HG03196 (cell line): ENCODE data around the gene LONP2.
"Not testable (repeated sequence)": the region's sequence is repeated elsewhere in the genome, so short reads cannot be mapped to it uniquely, and the experiment has no call there.

Source experiments
- ATAC-seq: cut with Tn5 transposase; IDR thresholded peaks from one replicate; pipeline ENCODE4 v1.9.1; 2021; ENCODE audit not compliant: unreplicated experiment

LONP2 gene

GRCh38 chr16:48284772-48285409, 40.8 kb downstream of the LONP2 start:
- no peak for ATAC-seq

DNA sequence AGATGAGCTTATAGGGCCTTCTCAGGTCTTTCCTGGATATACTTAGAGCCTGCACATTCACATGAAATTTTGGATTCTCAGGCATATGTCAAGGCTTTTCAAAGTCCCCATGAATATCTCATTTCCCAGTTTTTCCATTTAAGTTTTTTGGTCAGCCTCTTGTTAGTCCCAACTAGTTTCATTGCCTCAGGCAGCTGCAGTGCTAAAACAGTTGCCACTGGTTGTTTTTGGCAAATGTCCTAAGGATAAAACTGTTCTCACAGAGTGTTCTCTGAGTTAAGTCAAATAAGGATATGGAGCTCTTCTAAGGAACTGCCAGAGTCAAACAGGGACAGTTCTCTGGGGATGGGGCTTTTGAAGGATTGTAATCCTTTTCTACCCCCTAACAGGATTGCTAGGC, 43.1 kb downstream of the LONP2 start:
- no peak for ATAC-seq

DNA sequence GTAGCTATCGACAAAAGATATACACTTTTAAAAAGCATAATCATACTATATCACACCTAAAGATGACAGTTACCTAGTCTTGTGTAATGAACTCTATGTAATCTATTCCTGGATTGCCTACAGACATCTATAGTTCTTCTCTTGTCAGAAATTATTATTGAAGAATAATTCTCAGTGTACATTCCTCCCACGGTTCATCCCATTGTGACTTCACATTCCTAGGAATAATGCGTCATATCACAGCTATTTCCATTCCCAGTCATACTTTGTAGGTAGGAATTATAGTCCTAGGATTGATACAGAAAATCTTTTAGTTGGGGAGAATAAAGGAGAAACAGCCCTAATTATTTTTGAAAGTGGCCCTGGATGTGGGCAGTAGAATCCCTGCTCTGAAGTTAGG, 47.2 kb downstream of the LONP2 start:
- ATAC-seq, result no peak

GRCh38 chr16:48291754-48292153, 47.7 kb downstream of the LONP2 start:
- ATAC-seq, result no peak

DNA sequence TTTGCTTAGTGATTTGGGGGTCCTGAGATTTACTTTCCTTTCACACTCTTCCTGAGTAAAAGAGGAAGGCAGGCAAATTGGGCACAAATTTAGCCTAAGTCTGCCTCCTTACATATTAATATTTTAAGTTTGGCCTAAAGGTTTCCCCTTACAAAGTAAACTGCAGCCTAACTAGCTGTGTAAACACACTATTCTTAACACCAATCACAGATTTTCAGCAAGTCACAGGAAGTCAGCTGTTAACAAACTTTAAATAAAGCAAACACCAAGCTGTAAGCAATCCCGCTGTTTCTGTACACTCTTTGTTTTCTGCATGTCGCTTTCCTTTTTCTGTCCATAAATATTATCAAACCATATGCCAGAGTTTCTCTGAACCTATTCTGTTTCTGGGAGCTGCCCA, 48.4 kb downstream of the LONP2 start:
- ATAC-seq, result no peak

DNA sequence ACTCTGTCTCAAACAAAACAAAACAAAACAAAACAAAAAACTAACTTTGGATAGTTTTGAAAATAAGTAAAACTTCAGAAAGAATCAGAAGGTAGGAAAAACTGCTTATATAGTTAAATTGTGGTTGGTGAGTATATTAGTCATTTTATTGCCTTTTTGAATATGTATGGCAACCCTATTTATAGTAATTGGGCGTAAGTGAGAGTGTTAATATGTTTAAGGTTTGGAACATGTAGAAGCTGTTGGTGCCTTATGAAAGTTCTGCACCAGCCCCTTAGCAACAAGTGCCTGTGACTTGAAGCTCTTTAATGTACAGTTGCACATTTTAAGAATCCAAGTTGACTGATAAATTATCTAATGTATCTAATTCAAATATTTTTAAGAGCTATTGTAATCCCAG, 50.6 kb downstream of the LONP2 start:
- ATAC-seq, result no peak

GRCh38 chr16:48295488-48296281, 51.6 kb downstream of the LONP2 start:
- no peak for ATAC-seq

DNA sequence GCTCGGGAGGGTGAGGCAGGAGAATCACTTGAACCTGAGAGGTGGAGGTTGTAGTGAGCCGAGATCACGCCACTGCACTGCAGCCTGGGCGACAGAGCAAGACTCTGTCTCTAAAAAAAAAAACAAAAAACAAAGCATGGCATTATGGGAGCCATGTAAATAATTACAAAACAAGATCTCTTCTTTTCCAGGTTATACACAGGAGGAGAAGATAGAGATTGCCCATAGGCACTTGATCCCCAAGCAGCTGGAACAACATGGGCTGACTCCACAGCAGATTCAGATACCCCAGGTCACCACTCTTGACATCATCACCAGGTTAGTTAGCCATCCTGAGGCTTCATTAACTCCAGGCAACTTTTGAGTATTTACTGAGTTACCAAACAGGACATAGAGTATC, 55.4 kb downstream of the LONP2 start:
- no peak for ATAC-seq

DNA sequence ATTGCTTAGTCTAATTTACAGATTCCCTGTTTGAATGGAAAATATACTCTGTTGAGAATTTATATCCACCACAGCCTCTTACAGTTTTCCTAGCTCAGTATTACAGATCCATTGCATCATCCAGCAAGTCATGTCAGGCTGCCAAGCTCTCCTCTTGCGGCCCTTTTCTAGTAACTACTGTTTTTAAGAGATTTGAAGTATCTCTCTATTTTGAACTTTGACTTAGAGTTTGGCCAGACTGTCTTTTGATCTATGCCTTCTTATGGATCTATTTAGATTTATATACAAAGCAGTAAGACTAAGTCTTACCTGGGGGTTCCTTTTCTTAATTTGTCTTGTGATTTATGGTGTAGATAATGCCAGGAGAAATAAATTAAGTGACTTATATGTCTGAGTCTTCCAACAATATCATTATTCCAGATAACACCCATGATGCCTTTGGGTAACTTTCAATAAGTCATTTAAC, 56.3 kb downstream of the LONP2 start:
- ATAC-seq, result no peak

DNA sequence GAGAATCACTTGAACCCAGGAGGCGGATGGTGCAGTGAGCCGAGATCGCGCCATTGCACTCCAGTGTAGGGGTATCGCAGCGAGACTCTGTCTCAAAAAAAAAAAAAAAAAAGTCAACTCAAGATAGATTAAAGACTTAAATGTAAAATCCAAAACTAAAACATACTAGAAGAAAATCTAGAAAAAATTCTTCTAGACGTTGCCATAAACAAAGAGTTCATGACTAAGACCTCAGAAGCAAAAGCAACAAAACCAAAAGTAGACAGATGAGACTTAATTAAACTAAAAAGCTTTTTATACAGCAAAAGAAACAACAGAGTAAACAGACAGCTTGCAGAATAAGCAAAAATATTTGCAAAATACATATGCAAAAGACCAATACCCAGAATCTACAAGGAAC, 64.4 kb downstream of the LONP2 start:
- ATAC-seq, result no peak

DNA sequence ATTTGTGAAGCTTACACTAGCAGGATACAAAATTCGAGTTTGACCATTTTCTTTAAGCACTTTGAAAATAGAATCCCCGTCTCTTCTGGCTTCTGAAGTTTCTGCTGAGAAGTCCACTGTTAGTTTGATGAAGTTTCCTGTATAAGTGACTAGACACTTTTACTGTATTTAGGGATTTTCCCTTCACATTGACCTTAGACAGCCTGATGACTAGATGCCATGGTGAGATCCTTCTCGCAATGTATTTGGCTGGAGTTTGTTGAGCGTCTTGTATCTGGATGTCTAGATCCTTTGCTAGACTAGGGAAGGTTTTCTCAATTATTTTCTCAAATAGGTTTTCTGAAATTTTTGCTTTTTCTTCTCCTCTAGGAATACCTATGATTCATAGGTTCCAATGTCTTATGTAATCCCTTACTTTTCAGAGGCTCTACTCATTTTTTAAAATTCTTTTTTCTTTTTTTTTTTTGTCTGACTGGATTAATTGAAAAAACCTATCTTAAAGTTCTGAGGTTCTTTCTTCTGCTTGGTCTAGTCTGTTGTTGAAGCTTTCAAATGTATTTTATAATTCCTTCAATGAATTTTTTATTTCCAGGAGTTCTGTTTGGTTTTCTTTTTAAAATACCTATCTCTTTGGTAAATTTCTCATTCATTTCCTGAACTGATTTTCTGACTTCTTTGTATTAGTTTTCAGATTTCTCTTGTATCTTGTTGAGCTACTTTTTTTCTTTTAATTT, 67.0 kb downstream of the LONP2 start:
- no peak for ATAC-seq

- not testable (repeated sequence) for ATAC-seq
These were observed 69.8 kb downstream of the LONP2 start for GRCh38 chr16:48313905-48314304.

DNA sequence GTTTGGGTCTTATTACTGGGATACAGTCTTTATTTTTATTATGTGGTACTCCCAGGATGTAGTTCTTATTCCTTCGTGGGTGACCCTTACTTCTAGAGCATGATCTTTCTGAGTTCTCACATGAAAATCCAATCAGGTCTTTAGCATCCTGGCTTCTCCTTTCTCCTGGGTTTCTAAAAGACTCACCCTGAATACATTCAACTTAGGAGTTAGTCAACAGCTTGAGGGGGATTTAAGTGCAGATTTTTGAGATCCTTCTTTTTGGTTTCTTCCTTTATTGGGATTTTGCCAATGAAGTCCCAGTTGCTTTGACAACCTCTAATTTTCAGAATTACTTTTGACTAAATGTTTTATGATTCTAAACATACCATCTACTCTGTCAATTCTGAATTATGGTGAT, 72.9 kb downstream of the LONP2 start:
- no peak for ATAC-seq

GRCh38 chr16:48317614-48318315, 73.7 kb downstream of the LONP2 start:
- ATAC-seq, result no peak

GRCh38 chr16:48318630-48319029, 74.5 kb downstream of the LONP2 start:
- ATAC-seq, result no peak

DNA sequence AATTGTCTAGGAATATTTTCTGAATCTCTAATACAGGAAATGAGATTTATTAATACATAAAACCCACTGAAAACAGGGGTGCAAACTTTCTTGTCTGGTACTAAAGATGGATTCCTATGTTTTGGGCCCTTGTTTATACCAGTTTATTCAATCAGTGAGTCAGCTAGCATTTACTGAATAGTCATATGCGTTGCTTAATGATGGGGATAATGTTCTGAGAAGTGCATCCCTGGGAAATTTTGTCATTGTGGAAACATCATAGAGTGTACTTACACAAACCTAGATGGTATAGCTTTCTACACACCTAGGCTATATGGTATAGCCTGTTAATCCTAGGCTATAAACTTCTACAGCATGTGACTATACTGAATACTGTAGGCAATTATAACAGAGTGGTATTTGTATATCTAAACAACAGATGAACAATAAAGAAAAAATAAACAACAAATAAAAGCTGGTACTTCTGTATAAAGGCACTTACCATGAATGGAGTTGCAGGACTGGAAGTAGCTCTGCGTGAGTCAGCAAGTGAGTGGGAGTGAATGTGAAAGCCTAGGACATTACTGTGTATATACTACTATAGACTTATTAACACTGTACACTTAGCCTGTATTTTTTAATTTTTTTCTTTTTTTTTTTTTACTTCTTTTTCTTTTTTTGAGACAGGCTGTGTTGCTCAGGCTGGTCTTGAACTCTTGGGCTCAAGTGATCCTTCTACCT, 77.4 kb downstream of the LONP2 start:
- no peak for ATAC-seq

DNA sequence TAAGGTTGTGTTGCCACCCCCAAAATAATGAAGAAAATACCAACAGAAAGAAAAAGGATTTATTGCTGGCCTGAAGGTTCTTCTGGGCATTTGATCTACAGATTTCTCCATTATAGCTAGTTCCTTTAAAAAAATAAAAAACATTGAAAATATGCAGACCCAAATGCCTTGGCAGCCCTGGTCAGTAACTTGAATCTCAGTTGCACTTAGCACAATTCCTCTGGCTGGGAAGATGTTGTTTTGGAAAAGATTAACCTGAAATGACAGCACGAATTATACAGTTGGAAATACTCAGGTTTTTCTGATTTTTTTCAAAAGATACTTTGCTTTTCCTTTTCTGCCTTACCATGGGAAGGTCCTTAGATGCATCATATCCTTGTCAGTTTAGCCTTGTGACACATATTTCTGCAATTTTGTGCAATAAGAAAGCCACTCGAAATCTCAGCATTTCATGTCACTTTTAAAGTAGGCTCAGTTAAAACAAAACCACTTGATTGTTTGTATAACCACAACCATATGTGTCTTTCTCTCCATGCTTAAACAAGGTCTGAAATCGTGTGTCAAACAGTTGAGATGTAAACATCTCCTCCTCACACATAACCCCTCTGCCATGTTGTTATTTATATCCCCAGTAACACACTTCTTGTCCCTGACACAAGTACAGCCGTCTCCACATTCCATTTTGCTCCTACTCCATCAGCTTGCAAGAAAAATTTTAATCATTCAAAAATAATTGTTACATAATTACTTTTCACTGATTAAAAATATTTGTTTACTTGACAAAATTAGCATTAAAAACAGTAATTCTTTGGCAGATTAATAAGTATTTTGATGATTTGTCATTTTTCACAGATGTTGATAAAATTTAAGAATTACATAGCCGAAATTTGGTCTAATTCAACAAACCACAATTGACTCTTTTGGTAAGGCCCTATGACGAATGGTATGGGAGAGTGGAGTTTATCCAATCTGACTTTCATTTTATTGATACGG, 80.0 kb downstream of the LONP2 start:
- no peak for ATAC-seq

DNA sequence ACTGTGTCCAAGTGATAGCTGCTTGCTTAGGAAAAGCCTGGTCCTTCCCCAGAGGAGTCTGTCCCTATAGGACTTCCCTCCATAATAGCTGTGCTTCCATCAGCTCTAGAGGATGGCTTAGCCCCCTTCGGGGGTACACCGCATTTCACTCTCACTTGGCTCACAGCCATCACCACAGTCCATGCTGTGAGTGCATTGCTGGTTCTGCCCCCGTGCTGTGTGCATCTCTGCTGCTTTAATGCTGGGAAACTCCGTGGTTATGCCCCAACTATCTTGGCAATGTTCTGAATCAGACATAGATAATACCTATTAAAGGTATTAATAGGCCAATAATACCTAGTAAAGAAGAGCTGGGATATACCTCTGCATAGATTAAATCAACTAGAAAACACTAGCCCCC, 82.8 kb downstream of the LONP2 start:
- no peak for ATAC-seq

DNA sequence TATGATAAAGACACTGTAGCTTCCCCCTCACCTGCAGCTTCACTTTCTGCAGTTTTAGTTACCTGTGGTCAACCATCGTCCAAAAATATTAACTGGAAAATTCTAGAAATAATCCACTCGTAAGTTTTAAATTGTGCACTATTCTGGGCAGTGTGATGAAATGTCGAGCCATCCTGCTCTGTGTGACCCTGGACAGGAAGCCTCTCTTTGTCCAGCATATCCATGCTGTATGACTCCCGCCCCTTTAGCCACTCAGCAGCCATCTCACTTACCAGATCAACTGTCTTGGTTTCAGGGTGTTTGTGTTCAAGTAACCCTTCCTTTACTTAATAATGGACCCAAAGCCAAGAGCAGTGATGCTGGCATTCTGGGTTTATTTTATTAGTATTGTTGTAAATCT, 85.0 kb downstream of the LONP2 start:
- ATAC-seq, result no peak
